CD4-positive, alpha-beta T cell treated with Interleukin-21 for 1 hour (primary cell): Measurements from ENCODE around the gene SMOC2.

ENCODE experiments used
- DNase-seq: peaks from one replicate; pipeline ENCODE4 v3.0.0-alpha.2; 2020

SMOC2 gene

DNA sequence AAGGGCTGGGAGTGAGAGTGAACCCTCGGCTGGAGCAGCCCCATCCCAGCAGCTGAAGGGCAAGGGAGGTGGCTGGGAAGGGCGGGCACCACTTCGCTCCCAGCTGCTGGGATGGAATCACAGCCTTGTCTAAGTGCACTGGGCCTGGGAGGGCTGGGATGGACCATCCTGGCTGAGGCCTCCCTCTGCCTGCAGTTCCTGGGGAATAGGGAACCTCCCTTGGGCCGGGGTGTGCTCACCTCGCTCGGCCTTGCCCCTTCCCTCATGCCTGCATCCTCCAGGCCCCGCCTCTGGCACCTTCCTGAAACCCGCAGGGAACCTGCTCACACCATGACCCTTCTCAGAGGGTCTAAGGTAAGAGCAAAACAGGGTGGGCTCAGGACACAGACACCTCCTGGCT lies 53.7 kb downstream of the SMOC2 start:
- no peak for DNase-seq

DNA sequence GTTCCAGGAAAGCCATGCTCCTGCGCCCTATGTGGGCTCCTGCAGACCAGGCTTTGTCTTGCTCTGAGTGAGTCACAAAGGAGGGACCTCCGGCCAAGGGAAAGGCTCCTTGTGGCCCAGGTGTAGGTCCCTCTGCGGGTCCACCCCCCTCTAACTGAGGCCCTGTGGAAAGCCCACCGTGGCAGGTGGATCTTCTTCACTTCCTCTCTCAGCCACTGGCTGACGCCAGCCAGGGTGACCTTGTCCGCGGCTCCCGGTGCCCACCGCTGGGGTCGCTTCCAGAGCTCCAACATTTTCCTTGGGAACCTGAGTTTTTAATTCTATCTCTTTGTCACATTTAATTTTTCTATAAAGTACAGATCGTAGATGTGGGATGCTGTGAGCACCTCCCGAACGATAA lies 54.1 kb downstream of the SMOC2 start:
- no peak for DNase-seq

DNA sequence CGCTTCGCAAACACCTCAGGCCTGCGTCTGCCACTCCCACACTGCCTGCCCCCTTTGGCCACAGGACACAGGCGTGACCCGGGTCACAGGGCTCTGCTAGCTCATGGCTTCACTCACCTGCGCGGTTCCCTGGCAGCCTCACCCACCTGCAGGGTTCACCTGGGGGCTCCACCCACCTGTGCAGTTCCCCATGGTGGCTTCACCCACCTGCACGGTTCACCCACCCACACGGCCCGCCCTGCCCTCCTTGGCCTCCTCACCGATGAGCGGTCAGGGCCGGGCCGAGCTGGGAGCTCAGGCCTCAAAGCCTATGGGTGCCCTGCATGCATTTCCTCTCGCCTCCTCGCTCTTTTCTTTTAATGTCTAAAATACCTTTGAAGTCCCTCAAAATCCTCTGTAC lies 54.7 kb downstream of the SMOC2 start:
- no peak for DNase-seq

DNA sequence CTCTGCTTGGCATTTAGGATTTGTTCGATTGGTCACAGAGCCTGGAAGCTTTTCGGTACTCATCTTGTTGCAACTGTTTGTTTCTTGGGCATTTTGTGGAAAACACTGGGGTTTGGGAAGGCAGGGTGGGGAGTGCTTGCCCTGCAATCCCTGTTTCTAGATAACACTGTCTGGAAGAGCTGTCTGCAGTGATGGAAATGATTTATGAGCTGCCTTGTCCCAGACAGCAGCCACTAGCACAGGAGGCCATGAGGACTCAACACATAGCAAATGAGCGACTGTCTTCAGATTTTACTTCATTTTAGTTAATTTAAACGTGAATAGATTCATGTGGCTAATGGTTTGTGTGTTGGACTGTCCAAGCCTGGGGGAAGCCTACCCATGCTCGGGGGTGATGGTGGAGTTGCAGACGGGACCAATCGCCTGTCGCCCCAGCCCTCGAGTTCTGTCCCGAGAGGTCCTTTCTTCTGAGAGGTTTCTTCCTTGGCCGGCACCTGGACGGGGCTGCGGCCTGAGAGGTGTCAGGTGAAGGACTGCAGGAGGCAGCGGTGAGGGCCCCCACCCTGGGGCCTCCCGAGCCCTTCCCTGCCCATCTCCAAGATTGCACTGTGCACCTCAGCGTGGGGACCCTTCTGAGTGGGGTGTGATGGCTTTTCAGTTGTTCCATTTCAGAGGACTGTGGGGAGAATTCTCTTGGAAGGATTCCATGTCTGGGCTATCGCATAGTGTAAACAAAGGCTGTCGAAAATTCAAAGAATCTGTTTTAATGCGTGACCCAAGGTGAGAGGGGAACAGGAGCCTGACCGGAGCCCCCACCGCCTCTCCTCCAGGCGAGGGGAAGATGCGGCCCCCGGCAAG lies 55.4 kb downstream of the SMOC2 start:
- DNase-seq = no peak

DNA sequence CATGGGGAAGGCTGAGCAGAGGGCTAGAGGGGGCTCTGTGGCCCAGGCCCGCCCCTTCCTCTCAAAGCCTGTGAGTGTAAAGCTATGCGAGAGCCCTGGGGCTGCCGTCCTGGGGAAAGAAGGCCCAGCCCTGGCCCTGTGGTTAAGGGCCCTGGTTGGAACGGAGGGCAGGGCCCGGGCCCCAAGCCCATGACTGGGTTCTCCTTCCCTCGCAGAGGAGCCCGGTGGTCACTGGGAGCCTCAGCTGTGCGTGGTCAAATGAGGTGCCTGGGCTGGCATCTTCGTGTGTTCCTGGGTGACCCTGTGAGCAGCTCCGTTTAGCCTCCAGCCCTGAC lies 56.0 kb downstream of the SMOC2 start:
- DNase-seq = no peak

DNA sequence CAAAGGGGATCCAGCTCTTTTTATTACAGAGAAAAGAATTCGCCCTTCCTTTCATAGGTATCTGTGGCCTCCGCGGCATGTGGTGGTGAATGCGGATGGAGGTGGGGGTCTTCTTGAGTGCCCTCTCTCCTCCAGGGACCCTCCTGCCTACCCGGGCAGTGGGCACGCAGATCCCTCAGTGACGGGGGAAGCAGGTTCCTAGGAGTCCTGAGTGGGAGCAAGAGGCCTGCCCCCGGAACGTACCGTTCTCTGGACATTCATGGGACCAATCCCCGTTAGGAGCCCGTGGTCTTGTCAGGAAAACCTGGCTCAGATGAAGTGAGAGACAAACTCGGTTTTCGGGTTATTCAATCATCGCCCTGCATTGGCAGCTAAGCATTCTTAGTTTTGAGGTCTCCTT lies 56.4 kb downstream of the SMOC2 start:
- no peak for DNase-seq

DNA sequence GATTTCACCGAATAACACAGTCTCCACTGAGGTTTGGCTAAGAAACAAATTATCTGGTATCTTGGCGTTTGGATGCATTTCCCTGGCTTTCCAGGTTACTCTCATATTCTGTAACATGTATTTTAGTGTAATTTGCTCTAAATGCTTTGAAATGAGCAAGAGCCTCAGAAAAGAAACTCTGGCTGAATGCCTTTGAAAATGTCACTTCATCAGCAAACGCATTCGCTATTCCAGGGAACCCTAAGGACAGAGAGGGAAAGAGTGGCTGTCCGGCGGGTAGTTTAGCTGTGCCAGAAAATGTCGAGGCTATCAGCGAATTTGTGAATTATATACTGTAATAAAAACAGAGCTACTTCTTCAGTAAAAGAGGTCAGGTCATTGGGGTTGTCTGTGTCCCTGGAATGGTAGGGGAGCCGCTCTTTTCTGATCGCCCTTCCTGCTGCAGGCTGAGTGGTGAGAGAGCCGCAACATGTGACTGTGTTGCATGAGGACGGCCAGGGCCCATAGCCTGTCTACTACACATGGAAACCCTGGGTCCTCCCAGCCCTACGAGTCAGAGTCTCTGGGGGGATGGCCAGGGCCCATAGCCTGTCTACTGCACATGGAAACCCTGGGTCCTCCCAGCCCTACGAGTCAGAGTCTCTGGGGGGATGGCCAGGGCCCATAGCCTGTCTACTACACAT lies 57.3 kb downstream of the SMOC2 start:
- no peak for DNase-seq

DNA sequence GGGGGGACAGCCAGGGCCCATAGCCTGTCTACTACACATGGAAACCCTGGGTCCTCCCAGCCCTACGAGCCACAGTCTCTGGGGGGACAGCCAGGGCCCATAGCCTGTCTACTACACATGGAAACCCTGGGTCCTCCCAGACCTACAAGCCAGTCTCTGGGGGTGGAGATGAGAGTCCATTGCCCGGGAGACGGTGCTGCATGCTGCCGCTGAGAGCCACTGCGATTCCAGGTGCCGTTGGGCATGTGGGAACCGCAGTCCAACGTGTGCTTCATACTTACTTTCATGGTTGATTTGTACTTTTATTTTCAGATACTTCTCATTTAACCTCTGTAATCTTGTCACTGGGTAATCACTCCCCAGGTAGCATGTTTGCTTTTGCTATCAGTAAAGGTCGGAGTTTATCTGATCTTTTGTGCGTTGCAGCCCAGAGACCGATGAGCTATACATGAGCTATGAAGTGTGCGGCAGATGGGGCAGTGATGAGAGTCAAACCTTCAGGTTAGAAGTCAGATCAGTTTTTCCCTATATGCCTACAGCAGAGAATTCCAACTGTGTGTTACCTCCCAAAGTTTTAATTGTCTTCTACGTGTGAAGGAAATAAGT lies 58.2 kb downstream of the SMOC2 start:
- DNase-seq = no peak

DNA sequence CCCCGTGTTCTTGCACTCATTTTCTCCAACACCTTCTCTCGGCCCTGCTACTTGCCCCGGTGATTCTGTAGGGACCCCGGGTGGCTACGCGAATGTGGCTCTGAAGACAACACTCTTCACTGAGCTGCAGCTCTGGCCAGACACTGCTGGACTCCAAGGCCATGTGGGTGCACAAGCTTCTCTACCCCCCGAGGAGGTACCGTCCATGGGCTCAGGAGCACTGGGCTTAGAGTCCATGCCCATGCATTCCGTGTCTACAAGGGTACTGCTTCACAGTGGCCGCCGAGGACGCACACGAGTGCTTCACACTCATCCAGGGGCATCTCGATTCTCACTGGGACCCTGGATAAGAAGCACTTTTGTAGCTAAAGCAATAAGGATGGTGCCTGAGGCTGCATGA lies 59.5 kb downstream of the SMOC2 start:
- no peak for DNase-seq

DNA sequence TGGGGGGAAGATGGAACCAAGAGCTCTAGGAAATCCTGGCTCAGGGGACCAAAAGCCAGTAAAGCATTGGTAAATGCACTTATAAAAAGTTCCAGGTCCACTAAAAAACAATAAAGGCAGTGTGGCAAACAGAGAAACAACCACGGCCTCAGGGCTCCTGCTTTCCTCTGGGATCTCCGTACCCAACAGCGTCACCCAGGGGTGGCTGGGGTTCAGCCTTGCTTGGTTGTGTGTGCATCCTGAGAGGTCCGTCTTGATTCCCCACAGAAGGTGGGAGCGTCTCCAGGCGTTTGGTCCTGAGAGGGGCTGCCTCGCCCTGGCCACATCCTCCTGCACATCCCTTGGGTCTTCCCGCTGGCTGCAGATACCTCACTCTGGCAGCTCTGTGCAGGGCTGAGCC lies 60.6 kb downstream of the SMOC2 start:
- DNase-seq = no peak

DNA sequence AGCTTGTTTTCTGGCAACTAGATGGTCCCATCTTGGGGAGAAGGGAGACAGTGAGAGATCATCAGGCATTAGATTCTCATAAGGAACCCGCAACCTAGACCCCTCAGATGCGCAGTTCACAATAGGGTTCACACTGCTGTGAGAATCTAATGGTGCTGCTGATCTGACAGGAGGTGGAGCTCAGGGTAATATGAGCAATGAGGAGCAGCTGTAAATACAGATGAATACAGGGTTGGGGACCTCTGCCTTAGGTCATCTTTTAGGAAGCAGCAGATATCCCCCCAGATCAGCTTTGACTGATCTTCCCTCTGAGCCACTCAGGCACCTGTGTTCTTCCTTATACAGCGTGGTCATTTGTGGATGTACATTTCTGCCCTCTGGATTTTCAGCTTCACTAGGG lies 63.4 kb downstream of the SMOC2 start:
- DNase-seq = no peak

DNA sequence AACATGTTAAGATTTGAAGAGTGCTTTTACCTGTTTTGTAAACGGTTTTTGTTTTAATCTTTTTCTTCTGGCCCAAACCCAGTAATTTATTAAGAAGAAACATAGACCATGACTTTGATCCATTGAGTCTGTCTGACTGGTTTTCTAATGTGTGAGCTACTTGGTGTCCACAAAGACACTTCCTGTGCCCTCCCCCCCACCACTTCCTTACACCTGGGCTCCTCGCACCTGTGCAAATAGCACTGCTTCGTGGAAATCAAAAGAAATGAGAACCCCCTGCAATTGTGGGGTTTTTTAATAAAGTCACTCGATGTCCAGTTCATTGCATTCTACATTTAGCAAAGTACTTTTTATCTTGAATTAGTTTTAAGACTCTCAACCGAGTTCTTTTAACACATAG lies 65.5 kb downstream of the SMOC2 start:
- no peak for DNase-seq

DNA sequence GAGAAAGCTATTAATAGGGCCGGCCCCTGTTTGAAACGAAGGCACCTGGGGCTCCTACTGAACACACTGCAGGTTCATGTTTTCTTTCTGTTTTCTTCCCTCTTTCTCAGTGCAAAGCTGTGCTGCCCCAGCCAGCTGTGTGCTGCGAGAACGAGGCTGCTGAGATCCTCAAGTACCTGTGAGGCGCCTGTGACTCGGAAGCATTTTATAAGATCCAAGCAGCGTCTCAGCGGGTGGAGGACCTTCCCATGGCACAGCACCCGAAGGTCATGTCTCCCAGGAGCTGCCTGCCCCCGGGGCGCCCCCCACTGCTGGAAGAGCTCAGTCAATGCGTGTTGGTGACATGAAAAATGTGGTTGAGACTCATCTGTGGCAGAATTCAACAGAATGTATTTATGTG lies 66.3 kb downstream of the SMOC2 start:
- DNase-seq = no peak

DNA sequence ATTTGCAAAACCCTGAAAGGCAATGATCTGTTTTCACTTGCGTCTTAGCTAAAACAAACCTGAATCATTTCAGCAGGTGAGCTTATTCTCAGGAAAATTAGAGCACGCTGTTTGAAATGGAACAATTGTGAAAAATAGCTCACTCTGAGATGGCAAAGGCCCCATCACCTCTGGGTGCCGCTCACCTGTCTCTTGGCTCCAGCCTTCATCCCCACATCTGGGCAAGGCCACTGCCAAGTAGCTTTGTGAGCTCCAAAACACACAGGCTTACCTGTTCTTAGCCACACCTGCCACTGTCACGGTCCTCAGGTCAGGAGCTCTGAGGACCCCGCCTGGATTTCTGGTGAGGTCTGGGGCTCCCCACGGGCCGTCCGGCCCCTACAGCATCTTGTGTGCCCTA lies 66.7 kb downstream of the SMOC2 start:
- DNase-seq = no peak

DNA sequence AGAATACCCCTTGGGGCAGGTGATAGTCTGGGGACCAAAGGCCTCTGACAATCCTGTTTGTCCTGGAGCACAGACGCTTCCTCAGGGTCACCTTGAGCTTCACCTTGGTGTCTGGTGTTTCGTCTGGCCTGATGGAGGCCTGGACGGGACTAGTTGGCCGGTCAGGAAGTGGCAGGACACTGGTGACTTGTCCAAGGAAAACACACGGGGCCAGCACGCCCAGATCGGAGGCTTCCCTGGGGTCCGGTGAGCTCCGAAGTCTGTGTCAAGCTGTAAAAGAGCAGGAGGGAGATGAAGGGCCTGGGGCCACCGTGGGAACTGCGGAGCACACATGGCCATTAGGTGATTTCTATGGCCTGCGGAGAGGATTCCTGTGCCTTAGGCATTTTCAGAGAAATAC lies 67.9 kb downstream of the SMOC2 start:
- no peak for DNase-seq

DNA sequence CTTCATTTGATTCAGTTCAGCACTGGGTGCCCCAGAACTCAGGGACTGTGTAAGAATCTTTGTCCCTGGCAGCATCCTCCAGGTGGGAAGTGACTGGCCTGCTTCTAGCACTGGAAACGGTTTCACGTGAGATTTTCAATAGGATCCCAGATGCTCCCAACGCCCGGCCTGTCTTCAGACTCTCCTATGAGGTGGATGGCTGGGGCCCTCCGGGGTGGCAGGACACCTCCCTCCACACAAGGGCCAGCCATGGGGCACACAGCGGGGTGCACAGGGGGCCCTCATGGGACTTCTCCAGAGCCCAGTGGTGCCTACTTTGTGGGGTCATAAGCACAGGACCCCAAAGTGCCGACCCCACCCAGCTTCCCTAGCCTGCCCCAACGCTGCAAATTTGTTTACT lies 72.8 kb downstream of the SMOC2 start:
- DNase-seq = no peak

DNA sequence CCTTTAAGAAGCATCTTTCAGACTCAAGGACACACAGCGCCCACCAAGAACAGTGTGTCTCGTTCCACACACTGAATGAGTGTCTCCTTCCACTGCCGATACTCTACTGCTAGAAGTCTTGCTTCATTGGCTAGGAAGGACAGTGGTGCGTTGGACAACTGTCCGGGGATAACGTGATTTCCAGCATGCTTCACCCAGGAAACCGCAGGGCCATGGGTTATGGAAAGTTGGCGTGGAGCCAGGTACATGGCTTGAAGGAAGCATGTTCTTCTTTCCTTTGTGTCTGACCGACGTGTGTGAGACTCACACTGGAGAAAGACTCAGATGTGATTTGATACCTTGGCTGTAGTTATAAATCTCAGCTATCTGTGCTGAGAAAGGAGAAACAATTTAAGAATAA lies 73.2 kb downstream of the SMOC2 start:
- no peak for DNase-seq

DNA sequence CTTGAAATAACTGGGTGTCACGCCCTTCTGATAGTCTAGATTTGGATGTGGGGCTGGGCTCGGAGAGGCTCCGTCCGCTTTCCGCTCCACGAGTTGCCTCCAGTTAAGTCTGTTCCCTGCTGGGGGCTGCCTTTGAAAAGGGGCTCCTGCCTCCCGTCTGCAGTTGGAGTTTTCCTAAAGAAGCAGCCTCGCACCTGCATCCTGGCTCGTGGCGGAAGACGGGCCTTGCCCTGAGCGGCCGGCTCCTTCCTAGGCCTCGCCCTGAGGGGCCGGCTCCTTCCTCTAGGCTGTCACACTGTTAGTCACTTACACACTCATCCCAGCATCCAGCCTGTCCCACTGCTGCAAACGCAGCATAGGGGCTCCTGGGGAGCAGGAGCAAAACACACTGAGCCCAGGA lies 74.4 kb downstream of the SMOC2 start:
- no peak for DNase-seq

DNA sequence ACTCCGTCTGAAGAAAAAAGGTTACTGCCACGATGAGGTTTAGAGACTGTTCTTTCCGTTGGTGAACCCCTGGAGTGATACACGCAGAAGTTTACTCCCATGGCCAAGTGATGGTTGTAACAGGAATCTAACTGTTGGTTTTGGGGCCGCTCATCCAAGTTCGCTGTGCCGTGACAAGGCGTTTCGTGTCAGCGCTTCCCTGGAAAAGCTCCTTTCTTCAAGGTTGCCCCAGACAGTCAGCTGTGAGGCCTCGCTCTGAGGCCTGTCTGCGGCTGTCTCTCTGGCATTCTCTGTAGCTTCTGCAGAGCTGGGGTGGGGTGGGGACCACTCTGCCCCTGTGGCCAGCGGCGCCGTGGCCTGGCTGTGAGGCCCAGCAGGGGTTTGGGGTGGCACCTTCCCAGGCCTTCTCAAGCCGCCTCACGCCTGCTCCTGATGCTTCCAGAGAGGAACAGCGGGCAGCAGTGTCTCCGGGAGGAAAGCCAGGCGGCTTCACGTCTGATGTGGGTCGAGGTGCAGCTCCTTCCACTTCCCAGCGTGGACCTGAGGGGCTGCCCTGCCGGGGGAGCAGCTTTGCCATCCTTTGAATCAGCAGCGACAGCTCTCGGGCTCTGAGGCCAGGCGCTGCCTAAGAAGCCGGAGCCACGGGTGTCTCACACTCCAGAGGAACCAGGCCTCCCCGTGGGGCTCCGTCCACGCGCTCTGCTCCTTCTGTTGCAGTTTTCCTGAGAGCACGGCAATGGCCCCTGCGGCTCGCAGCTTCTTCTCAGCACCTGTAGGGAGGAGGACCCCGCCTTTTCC lies 76.2 kb downstream of the SMOC2 start:
- no peak for DNase-seq

DNA sequence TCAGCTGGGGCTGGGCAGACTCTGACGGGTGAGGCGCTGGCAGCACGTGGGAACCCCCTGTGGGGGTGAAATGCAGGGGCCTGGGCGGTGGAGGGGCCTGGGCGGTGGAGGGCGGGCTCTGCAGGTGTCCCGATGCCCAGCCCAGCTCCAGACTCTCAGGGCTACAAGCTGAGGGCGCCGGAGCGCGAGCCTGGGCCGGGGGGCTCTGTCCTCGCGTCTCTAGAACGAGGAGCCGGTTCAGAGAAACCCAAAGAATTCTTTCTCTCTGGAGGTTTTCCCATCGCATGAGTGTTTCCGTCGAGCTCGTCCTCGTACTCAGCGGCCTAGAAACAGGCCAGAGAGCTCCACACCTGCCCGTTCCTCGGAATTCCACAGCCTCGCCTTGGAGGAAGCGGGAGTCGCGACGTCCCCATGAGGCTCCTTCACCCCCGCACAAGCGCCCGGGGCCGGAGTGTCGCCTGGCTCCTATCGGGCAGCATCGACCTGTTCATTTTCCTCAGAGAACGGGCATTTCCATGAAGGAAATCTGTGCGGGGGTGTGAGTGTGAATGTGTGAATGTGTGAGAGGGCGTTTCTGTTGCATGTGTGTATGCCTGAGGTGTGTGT lies 76.9 kb downstream of the SMOC2 start:
- DNase-seq = no peak

DNA sequence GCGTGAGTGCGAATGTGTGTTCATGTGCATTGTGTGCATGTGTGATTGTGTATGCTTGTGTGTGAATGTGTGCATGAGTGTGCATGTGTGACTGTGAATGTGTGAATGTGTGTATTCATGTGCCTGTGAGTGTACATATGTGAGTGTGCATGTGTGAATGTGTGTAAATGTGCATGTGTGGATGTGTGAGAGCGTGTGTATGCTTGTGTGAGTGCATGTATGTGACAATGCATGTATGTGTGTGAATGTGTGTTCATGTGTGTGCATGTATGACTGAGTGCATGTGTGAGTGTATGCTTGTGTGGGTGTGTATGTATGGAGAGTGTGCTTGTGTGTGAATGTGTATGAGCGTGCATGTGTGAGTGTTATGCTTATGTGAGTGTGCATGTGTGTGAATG lies 77.4 kb downstream of the SMOC2 start:
- DNase-seq = no peak

DNA sequence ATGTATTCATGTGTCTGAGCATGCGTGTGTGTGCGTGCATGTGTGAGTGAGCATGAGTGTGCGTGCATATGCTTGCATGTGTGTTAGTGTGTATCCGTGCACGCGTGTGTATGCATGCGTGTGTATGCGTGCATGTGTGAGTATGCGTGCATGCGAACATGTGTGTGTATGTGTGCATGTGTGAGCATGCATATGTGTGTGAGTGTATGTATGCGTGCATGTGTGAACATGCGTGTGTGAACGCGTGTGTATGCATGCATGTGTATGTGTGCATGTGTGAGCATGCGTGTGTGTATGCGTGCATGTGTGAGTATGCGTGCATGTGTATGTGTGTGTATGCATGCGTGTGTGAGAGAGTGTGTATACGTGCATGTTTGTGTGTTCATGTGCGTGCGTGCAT lies 77.9 kb downstream of the SMOC2 start:
- DNase-seq = no peak

DNA sequence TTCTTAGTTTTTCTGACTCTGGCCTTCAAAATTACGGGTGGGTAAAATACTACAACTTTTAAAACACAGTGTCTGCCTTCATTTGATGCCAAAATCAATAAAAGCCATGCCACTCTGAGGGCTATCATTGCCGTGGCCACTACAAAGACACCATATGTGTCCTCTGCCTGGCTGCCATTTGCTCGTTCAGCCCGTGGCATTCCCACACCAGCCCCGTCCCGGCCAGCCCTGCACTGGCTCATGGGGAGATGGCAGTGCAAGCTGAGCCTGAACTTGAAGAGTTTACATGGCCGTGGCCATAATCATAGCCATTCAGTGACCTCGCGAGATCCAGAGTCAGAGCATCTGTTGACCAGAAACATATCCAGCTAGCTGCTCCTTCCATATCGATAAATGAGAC lies 79.2 kb downstream of the SMOC2 start:
- DNase-seq = no peak
